Esophagus muscularis mucosa (tissue), 4 donors: ENCODE data around the gene PKNOX1.
"Not testable (repeated sequence)": the region's sequence is repeated elsewhere in the genome, so short reads cannot be mapped to it uniquely, and the experiment has no call there.

ENCODE experiments used
- EP300 ChIP-seq: sonication (generic); formaldehyde crosslinking; IDR thresholded peaks from one replicate; pipeline ENCODE4 v1.6.1; 2017; ENCODE audit warnings: antibody characterized with exemption
- POLR2A ChIP-seq: fragments of 450-650 bp; IDR thresholded peaks from one replicate; pipeline ENCODE4 v1.6.1; 2017; ENCODE audit warnings: antibody characterized with exemption, moderate library complexity, mild to moderate bottlenecking, low read depth
- POLR2AphosphoS5 ChIP-seq, 2 donors: sonication (generic); formaldehyde crosslinking; IDR thresholded peaks; one replicate each; pipeline ENCODE4 v1.6.1; 2017; ENCODE audit warnings: antibody characterized with exemption in 2 of 2
- TF ChIP-seq, protein P1 (sequence below), 3 experiments: fragments of 200-600 bp in 2 of 3; fragments of 450-650 bp in 1 of 3; sonication (generic) in 2 of 3; IDR thresholded peaks; one replicate each; pipeline ENCODE4 v1.5.1; 2017 to 2019; ENCODE audit warnings: antibody characterized with exemption in 3 of 3, mild to moderate bottlenecking in 2 of 3, moderate library complexity in 1 of 3

DNA sequence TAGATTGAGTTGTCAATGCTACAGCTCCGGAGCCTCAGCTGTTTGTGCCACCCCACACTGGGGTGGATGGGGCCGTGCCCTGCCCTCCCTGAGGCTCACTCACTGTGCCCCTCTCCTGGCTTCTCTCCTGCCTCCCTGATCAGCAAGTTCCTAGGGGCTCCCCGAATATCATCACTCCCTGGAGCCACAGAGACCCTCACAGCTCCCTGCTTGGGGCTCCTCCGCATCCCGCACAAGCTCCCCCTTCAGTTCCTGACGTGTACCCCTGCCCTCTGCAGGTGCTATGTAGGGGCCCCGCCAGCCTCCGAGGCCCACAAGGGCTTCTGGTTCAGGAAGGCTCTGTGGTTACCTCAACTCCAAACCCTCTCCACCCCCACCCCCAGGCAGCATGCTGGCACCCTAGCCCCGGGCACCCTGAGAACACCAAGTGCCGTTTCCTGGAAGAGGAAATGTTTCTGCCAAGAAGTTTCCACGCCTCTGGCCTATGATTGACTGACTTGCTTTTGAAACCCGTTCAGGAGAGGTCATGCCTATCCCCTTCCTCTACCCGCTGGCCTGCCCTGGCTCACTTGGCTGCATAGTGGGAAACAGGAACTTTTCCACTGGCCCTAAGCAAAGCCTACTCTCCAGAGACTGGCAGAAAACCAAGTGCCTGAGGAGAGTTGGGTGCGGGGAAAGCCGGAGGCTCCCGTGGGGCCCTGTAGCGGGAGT, 71.0 kb downstream of the PKNOX1 start:
- TF ChIP-seq POLR2A; POLR2AphosphoS5 (IDR thresholded peaks at IDR 0.05); EP300: not testable (repeated sequence)
- TF ChIP-seq, protein P1, sequence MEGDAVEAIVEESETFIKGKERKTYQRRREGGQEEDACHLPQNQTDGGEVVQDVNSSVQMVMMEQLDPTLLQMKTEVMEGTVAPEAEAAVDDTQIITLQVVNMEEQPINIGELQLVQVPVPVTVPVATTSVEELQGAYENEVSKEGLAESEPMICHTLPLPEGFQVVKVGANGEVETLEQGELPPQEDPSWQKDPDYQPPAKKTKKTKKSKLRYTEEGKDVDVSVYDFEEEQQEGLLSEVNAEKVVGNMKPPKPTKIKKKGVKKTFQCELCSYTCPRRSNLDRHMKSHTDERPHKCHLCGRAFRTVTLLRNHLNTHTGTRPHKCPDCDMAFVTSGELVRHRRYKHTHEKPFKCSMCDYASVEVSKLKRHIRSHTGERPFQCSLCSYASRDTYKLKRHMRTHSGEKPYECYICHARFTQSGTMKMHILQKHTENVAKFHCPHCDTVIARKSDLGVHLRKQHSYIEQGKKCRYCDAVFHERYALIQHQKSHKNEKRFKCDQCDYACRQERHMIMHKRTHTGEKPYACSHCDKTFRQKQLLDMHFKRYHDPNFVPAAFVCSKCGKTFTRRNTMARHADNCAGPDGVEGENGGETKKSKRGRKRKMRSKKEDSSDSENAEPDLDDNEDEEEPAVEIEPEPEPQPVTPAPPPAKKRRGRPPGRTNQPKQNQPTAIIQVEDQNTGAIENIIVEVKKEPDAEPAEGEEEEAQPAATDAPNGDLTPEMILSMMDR (IDR thresholded peaks at IDR 0.05) = not testable (repeated sequence)
